HG03571 (cell line): ENCODE data around the gene WDR27.

ENCODE experiments used
- ATAC-seq: cut with Tn5 transposase; IDR thresholded peaks from one replicate; pipeline ENCODE4 v1.9.1; 2021; ENCODE audit not compliant: unreplicated experiment

Gene WDR27

GRCh38 chr6:169568314-169569087 is 133.3 kb downstream of the WDR27 start:
- no peak for ATAC-seq

GRCh38 chr6:169567819-169568218 is 134.0 kb downstream of the WDR27 start:
- no peak for ATAC-seq

GRCh38 chr6:169566961-169567750 is 134.7 kb downstream of the WDR27 start:
- ATAC-seq, result no peak

- no peak for ATAC-seq
Observed at GRCh38 chr6:169566319-169566718, 135.5 kb downstream of the WDR27 start.

- ATAC-seq, result no peak
Observed at GRCh38 chr6:169564453-169565240, 137.2 kb downstream of the WDR27 start.

GRCh38 chr6:169561665-169562064 is 140.2 kb downstream of the WDR27 start:
- ATAC-seq, result no peak

- no peak for ATAC-seq
Observed at GRCh38 chr6:169559592-169559991, 142.2 kb downstream of the WDR27 start.

GRCh38 chr6:169558774-169559441 is 142.9 kb downstream of the WDR27 start:
- ATAC-seq, result no peak

GRCh38 chr6:169558378-169558773 is 143.5 kb downstream of the WDR27 start:
- no peak for ATAC-seq

- no peak for ATAC-seq
Observed at GRCh38 chr6:169557887-169558286, 143.9 kb downstream of the WDR27 start.

GRCh38 chr6:169556758-169557548 is 144.9 kb downstream of the WDR27 start:
- peak; percentile 99 for ATAC-seq

- no peak for ATAC-seq
Observed at GRCh38 chr6:169555971-169556617, 145.7 kb downstream of the WDR27 start.

- no peak for ATAC-seq
Observed at GRCh38 chr6:169545982-169546381, 155.8 kb downstream of the WDR27 start.

- ATAC-seq, result no peak
Observed at GRCh38 chr6:169543704-169544103, 158.1 kb downstream of the WDR27 start.

GRCh38 chr6:169542491-169542890 is 159.3 kb downstream of the WDR27 start:
- ATAC-seq, result no peak

GRCh38 chr6:169539176-169539897 is 162.5 kb downstream of the WDR27 start:
- no peak for ATAC-seq

GRCh38 chr6:169536446-169537170 is 165.2 kb downstream of the WDR27 start:
- ATAC-seq, result no peak

GRCh38 chr6:169534039-169534421 is 167.8 kb downstream of the WDR27 start:
- no peak for ATAC-seq
